GM19395 (cell line): ENCODE results near the gene SLC35A3.

Experiments
- ATAC-seq: cut with Tn5 transposase; IDR thresholded peaks from one replicate; pipeline ENCODE4 v1.9.1; 2021; ENCODE audit warnings: mild to moderate bottlenecking, moderate library complexity; ENCODE audit not compliant: unreplicated experiment

The SLC35A3 gene

DNA sequence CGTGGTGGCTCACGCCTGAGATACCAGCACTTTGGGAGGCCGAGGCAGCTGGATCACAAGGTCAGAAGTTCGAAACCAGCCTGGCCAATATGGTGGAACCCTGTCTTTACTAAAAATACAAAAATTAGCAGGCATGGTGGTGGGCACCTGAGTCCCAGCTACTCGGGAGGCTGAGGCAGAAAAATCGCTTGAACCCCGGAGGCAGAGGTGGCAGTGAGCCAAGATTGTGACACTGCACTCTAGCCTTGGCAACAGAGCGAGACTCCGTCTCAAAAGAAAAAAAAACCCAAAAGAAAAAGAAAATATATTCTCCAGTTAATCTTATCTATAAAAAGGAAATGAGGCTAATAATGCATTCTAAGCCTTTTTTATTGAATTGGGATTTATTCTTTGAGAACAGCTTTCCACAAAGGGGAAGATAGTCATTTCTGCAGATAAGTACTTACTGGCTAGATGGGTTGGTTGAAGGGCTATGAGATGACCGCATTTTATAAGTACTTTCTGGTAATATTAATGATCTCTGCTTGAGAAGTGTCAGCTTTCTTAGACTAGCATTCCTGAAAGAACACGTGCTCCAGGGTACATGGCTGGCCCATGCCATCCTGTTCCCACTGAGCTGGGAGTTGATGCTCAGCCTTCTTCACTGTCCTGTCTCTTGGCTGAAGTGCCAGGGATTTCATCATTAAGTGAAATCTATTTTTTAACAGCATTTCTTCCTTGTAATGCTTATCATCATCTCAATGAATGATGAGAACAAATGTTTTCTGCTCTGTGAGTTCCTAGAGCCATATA lies 105.0 kb downstream of the SLC35A3 start:
- no peak for ATAC-seq

DNA sequence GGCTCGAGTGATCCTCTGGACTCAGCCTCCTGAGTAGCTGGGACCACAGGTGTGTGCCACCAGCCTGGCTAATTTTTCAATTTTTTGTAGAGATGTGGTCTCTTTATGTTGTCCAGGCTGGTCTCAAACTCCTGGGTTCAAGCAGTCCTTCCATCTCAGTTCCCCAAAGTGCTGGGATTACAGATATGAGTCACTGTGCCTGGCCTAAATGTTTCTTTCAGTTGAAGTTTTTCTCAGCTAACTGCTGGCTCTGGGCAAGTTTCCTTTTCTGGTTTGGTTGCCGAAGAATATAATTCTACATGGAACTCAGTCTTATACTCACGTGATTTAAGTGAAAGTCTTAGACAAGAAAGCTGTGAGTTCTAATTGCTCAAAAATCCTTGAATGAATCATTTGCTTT lies 106.0 kb downstream of the SLC35A3 start:
- peak; percentile 69 for ATAC-seq

DNA sequence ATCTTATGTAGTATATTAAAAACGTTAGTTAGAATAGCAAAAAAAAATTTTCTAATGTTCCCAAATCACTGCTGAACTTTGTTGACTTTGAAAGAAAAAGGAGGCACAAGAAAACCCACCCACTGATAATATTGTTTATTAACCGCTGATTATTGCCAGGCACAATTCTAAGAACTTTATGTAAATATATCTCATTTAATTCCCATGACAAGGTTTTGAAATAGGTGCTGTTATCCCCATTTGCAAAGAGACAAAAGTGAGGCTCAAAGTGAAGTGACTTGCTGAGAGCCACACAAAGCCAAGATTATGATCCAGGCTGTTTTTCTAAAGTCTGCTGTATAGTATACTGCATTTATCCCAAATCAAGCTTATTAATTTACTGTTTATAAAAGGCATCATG lies 106.5 kb downstream of the SLC35A3 start:
- ATAC-seq, result no peak

DNA sequence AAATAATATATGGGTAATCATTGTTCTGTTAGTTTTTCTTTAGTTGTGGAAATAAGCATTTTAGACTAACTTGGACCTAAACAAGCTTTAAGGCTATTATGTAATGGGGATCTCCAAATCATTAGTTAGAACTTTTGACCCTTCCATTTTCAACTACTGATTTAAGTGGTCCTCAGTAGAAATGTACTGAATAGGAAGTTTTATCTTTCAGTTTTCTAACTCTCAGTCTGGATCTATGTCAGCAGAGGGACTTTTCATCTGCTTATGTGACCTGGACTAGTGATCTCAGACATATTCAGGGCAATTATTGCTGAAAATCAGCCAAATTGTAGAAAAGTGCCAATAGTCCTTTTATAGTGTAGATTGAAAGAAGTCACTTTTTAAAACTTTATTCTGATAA lies 106.9 kb downstream of the SLC35A3 start:
- ATAC-seq, result peak; percentile 75

DNA sequence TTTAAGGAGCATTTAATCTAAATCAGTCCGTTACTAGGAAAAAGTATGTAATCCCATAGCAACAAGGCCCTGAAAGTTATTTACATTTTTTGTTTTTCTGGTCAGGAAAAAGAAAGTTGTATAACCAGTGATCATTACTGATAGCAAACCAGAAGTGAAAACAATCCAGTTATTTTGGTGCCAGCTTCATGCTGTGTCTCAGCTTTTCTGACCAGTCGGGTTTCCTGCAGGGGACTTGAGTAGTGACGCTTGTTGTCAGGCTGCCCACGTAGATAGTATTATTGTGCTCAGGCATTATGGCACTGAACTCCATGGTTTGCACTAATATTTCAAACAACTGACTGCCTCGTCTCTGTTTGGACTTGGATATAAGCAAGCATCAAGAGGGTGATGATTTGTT lies 107.7 kb downstream of the SLC35A3 start:
- peak; percentile 54 for ATAC-seq

DNA sequence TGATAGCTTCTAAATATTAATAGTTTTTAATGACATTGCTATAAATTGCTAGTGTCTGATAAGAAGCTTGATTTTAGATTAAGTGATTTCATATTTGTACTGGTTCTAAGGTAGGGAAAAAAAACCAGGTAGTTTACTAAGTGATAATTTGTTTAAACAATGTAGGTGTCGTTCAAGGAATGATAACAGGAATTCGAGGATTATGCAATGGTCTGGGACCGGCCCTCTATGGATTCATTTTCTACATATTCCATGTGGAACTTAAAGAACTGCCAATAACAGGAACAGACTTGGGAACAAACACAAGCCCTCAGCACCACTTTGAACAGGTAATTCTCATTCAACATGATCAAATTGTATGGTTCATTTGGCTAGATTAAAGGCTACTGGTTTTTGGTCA lies 110.5 kb downstream of the SLC35A3 start:
- ATAC-seq, result no peak
